Lower lobe of right lung (tissue), 2 donors: Measurements from ENCODE around the gene CACNA1A. TPM values are rescaled to one million over a fixed set of nuclear protein-coding genes. Genes with fewer than 3 reads are reported as not detected.

Experiments
- ATAC-seq, 2 donors: fragments of 200-7000 bp; cut with Tn5 transposase; one replicate each; pipeline ENCODE4 v1.9.1; 2020 to 2022; ENCODE audit warnings: mild to moderate bottlenecking in 2 of 2, moderate library complexity in 2 of 2
- DNase-seq: peaks from one replicate; pipeline ENCODE4 v3.0.0-alpha.2; 2020
- H3K27ac ChIP-seq: fragments of 200-600 bp; one replicate; pipeline ENCODE4 v1.8.0; 2022
- H3K27me3 ChIP-seq: fragments of 200-600 bp; one replicate; pipeline ENCODE4 v1.8.0; 2022; ENCODE audit warnings: low read depth
- H3K36me3 ChIP-seq: fragments of 200-600 bp; one replicate; pipeline ENCODE4 v1.8.0; 2022; ENCODE audit warnings: mild to moderate bottlenecking
- H3K4me1 ChIP-seq: fragments of 200-600 bp; one replicate; pipeline ENCODE4 v1.8.0; 2022
- H3K4me3 ChIP-seq: fragments of 200-600 bp; one replicate; pipeline ENCODE4 v1.8.0; 2022; ENCODE audit warnings: mild to moderate bottlenecking
- H3K9me3 ChIP-seq: fragments of 200-600 bp; one replicate; pipeline ENCODE4 v1.8.0; 2022
- CTCF ChIP-seq: fragments of 200-600 bp; IDR thresholded peaks from one replicate; pipeline ENCODE4 v1.8.0; 2022; ENCODE audit warnings: antibody characterized with exemption, mild to moderate bottlenecking
- intact Hi-C: fragments of 100-400 bp; cut with DNase I; formaldehyde crosslinking; loops from one replicate; pipeline ENCODE4 v1.11.0; 2022
- total RNA-seq: library from RNA; stranded (reverse); fragmentation: NEBNext Ultra II Directional; extraction: Animal tissue kit (Norgen Biotek cat#: 25700); gene quantifications from one replicate; pipeline ENCODE4 v1.2.1, GENCODE V29; 2021
- donor health status: DM: no; HTN: yes; CAD: no; lungs with severe emphysema.

Gene CACNA1A
- total RNA-seq, 1 donor from 2014 or later: 0.71 TPM

GRCh38 chr19:13544423-13544822 is 38.1 kb upstream of the CACNA1A start:
- no peak overlapping the region for H3K27ac ChIP-seq
- DNase-seq (no peak), ATAC-seq (no peak)
- no peak for TF ChIP-seq CTCF
- intact Hi-C loops: no loop called here
- H3K4me3 ChIP-seq: no peak overlapping the region
- peaks cover 9% of the 10 kb centered on the region for H3K27me3 ChIP-seq
- no peaks in the 10 kb centered on the region for H3K9me3 ChIP-seq
- H3K4me1 ChIP-seq: no peaks in the 10 kb centered on the region
- no peaks in the 10 kb centered on the region for H3K36me3 ChIP-seq

- no peaks in the 10 kb centered on the region for H3K36me3 ChIP-seq
- intact Hi-C loops: no loop called here
- TF ChIP-seq CTCF: no peak
Observed at GRCh38 chr19:13541554-13541953, 35.3 kb upstream of the CACNA1A start.

GRCh38 chr19:13539332-13539731 is 33.1 kb upstream of the CACNA1A start:
- TF ChIP-seq CTCF: no peak
- H3K27ac ChIP-seq: no peak overlapping the region
- no peak overlapping the region for H3K4me3 ChIP-seq
- ATAC-seq: no peak
- H3K9me3 ChIP-seq: no peaks in the 10 kb centered on the region
- intact Hi-C loops: no loop called here
- no peak for DNase-seq
- no peaks in the 10 kb centered on the region for H3K4me1 ChIP-seq
- peaks cover 10% of the 10 kb centered on the region for H3K27me3 ChIP-seq
- H3K36me3 ChIP-seq: no peaks in the 10 kb centered on the region

More at GRCh38 chr19:13541554-13541953, 35.3 kb upstream of the CACNA1A start:
- DNase-seq (no peak), ATAC-seq (no peak)
- H3K27me3 ChIP-seq: peaks cover 6% of the 10 kb centered on the region
- H3K4me1 ChIP-seq: no peaks in the 10 kb centered on the region
- H3K9me3 ChIP-seq: no peaks in the 10 kb centered on the region
- no peak overlapping the region for H3K27ac ChIP-seq
- no peak overlapping the region for H3K4me3 ChIP-seq

- no peaks in the 10 kb centered on the region for H3K9me3 ChIP-seq
- TF ChIP-seq CTCF: no peak
- DNase-seq (no peak), ATAC-seq (no peak)
- no peak overlapping the region for H3K4me3 ChIP-seq
- no peak overlapping the region for H3K27ac ChIP-seq
- H3K4me1 ChIP-seq: no peaks in the 10 kb centered on the region
- H3K36me3 ChIP-seq: no peaks in the 10 kb centered on the region
- intact Hi-C loops: no loop called here
- peaks cover 10% of the 10 kb centered on the region for H3K27me3 ChIP-seq
Observed at GRCh38 chr19:13538601-13539253, 32.4 kb upstream of the CACNA1A start.

- intact Hi-C loops: no loop called here
- no peaks in the 10 kb centered on the region for H3K4me1 ChIP-seq
- ATAC-seq: no peak
- H3K4me3 ChIP-seq: no peak overlapping the region
- peaks cover 10% of the 10 kb centered on the region for H3K27me3 ChIP-seq
- H3K27ac ChIP-seq: no peak overlapping the region
- DNase-seq: no peak
- no peaks in the 10 kb centered on the region for H3K9me3 ChIP-seq
- no peak for TF ChIP-seq CTCF
- no peaks in the 10 kb centered on the region for H3K36me3 ChIP-seq
Observed at GRCh38 chr19:13537454-13537853, 31.2 kb upstream of the CACNA1A start.
